ENCODE data around the gene EIF4G1. TPM values are rescaled to one million over a fixed set of nuclear protein-coding genes. Genes with fewer than 3 reads are reported as not detected.

Gene EIF4G1
- total and polyA plus RNA-seq, 10 of the 15 experiments (the other 5 are each of a cell fraction or from before 2014, with no cell fraction given), result 5.7 to 462 (median 237) TPM

DNA sequence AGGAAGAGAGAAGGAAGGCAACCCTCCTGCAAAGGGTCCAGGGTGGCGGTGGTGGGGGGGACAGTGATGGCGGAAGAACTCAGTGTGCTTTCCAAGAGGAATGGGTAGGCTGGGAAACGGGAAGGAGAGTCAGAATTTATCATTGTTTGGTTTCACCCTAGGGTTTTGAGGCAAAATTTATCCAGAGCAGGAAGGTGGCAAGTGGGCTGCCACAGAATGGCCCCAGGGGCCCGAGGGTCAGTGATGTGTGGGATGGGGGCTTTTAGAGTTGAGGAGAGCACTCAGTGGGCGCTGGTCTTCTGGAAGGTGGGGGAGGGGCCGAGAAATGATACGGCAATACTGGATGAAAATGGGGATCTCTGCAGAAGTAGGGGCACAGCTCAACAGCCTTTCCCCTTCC is 23.6 kb downstream of the EIF4G1 start:
- intact Hi-C loops (cut with micrococcal nuclease; ENCODE audit: unreplicated experiment) (no loop called here), in situ Hi-C loops (cut with MboI) (no loop called here)
- Histone ChIP-seq H3K27me3 (replicated peaks in 1 of 2; ENCODE audit: control insufficient read depth in 2 of 2, insufficient read depth in 2 of 2, low read length in 1 of 2) (no peaks in the 10 kb centered on the region), H3K36me3 (ENCODE audit: control insufficient read depth in 2 of 2, insufficient read depth in 2 of 2, low read length in 1 of 2) (peaks cover 7 to 9% of the 10 kb centered on the region in 2 experiments), H4K20me1 (ENCODE audit: control insufficient read depth, insufficient read depth) (peaks cover 2% of the 10 kb centered on the region), H3K9me3 (replicated peaks; ENCODE audit: control insufficient read depth, insufficient read depth, low read length) (no peaks in the 10 kb centered on the region), H3K79me2 (ENCODE audit: control insufficient read depth, insufficient read depth, low read length) (no peaks in the 10 kb centered on the region), H3K4me2 (ENCODE audit: control insufficient read depth, insufficient read depth) (no peak overlapping the region), H3K4me3 (no peak overlapping the region), H3K4me1 (ENCODE audit: control insufficient read depth, insufficient read depth, low read length) (peaks cover 11% of the 10 kb centered on the region), H2AFZ (ENCODE audit: control insufficient read depth, low read depth, low read length) (no peak overlapping the region), H3K27ac (ENCODE audit: control insufficient read depth, insufficient read depth) (no peak overlapping the region), H3K9ac (ENCODE audit: control insufficient read depth, insufficient read depth, low read length) (no peak overlapping the region)
- no peak for ATAC-seq
- SMC1A ChIA-PET (ENCODE audit: uncharacterized antibody, unreplicated experiment), result no interaction called here
- TF ChIP-seq SP1 (IDR thresholded peaks at IDR 0.05; ENCODE audit: low read depth, low read length) (no peak), TCF3 (IDR thresholded peaks at IDR 0.05; ENCODE audit: borderline replicate concordance, insufficient read depth, low read depth, low read length) (no peak), MYB (IDR thresholded peaks at IDR 0.05; ENCODE audit: borderline replicate concordance, low read depth, low read length) (no peak), SMAD5 (IDR thresholded peaks at IDR 0.05; ENCODE audit: low read depth) (no peak)
- POLR2A ChIA-PET, result no interaction called here
- 54% methylated on average over 7 of the region's 7 CpGs for WGBS (ENCODE audit: insufficient coverage, insufficient replicate concordance, low lambda C conversion rate, missing lambda C conversion rate)
- BruUV-seq (replicated peaks), result no TSS peak
- CTCF ChIA-PET, result interaction anchor here (1.2 kb wide), 1 partner anchor 17 kb away, joined by 6 read pairs; no protein-coding TSS in a partner anchor
- FAIRE-seq, result no peak
- DNase-seq (ENCODE audit: low read depth, low spot score), result no peak
- RAD21 ChIA-PET (ENCODE audit: unreplicated experiment), result no interaction called here

DNA sequence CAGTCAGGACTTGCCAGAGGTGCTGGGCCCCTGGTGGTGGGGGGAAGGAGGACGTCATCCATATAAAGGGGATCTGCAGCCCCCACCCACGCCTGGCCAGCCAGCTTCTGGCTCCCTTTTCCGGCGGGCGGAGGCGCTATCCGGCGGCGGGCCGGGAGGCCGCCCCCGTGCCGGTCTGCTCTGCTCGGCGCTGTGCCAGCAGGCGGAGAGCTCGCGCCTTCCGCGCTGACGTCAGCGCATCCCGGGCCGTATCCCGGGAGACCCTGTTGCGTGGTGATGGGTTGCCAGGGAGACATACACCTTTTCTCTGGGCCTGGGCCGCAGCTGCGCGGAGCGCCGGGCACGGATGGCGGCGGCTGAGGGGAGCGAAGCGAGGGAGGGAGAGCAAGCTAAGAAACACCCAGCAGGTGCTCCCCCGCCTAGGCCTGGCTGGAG is 24.1 kb downstream of the EIF4G1 start:
- RAD21 ChIA-PET (ENCODE audit: unreplicated experiment), result no interaction called here
- Histone ChIP-seq H3K79me2 (ENCODE audit: control insufficient read depth, insufficient read depth, low read length) (no peaks in the 10 kb centered on the region), H2AFZ (ENCODE audit: control insufficient read depth, low read depth, low read length) (no peak overlapping the region), H3K36me3 (ENCODE audit: control insufficient read depth in 2 of 2, insufficient read depth in 2 of 2, low read length in 1 of 2) (peaks cover 2 to 6% of the 10 kb centered on the region in 2 experiments; a peak in 3 of 4 replicates), H3K27ac (ENCODE audit: control insufficient read depth, insufficient read depth) (no peak overlapping the region), H4K20me1 (ENCODE audit: control insufficient read depth, insufficient read depth) (peaks cover 2% of the 10 kb centered on the region), H3K4me3 (no peak overlapping the region), H3K27me3 (replicated peaks in 1 of 2; ENCODE audit: control insufficient read depth in 2 of 2, insufficient read depth in 2 of 2, low read length in 1 of 2) (no peaks in the 10 kb centered on the region), H3K4me2 (ENCODE audit: control insufficient read depth, insufficient read depth) (no peak overlapping the region), H3K9me3 (replicated peaks; ENCODE audit: control insufficient read depth, insufficient read depth, low read length) (no peaks in the 10 kb centered on the region), H3K4me1 (ENCODE audit: control insufficient read depth, insufficient read depth, low read length) (peaks cover 11% of the 10 kb centered on the region), H3K9ac (ENCODE audit: control insufficient read depth, insufficient read depth, low read length) (no peak overlapping the region)
- SMC1A ChIA-PET (ENCODE audit: uncharacterized antibody, unreplicated experiment), result no interaction called here
- BruUV-seq (replicated peaks), result no TSS peak
- no peak for DNase-seq (ENCODE audit: low read depth, low spot score)
- intact Hi-C loops (cut with micrococcal nuclease; ENCODE audit: unreplicated experiment) (no loop called here), in situ Hi-C loops (cut with MboI) (no loop called here)
- WGBS (ENCODE audit: insufficient coverage, insufficient replicate concordance, low lambda C conversion rate, missing lambda C conversion rate), result 88% methylated on average over 21 of the region's 37 CpGs
- no peak for FAIRE-seq
- CTCF ChIA-PET, result interaction anchor here (1.7 kb wide), 1 partner anchor 15 kb away, joined by 4 read pairs; no protein-coding TSS in a partner anchor
- TF ChIP-seq, protein P1, sequence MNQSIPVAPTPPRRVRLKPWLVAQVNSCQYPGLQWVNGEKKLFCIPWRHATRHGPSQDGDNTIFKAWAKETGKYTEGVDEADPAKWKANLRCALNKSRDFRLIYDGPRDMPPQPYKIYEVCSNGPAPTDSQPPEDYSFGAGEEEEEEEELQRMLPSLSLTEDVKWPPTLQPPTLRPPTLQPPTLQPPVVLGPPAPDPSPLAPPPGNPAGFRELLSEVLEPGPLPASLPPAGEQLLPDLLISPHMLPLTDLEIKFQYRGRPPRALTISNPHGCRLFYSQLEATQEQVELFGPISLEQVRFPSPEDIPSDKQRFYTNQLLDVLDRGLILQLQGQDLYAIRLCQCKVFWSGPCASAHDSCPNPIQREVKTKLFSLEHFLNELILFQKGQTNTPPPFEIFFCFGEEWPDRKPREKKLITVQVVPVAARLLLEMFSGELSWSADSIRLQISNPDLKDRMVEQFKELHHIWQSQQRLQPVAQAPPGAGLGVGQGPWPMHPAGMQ (IDR thresholded peaks at IDR 0.05; ENCODE audit: borderline replicate concordance), result no peak
- TF ChIP-seq ZNF384 (IDR thresholded peaks at IDR 0.05; ENCODE audit: borderline replicate concordance, low read depth, low read length) (no peak), MEF2A (IDR thresholded peaks at IDR 0.05; ENCODE audit: insufficient read depth, low read depth, low read length) (no peak)
- POLR2A ChIA-PET, result no interaction called here
- ATAC-seq, result no peak
